Activated gamma-delta T cell treated with Interleukin-2 at 50 U/mL for 16 hours (primary cell): ENCODE data around the gene S1PR3.

ENCODE experiments used
- DNase-seq: peaks from one replicate; pipeline ENCODE4 v3.0.0-alpha.2; 2020

Gene S1PR3

GRCh38 chr9:89039104-89039465, 47.8 kb downstream of the S1PR3 start:
- DNase-seq: no peak

DNA sequence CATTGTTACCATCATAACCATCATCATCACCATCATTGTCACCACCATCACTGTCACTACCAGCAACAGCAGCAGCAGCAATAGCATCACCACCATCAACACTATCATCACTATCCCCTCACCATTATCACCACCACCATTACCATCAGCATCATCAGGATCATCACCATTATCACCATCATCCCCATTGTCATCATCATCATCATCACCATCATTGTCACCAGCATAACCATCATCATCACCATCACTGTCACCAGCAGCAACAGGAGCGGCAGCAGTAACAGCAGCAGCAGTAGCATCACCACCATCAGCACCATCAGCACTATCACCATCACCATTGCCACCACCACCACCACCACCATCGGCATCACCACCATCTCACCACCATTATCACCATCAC, 48.4 kb downstream of the S1PR3 start:
- no peak for DNase-seq

DNA sequence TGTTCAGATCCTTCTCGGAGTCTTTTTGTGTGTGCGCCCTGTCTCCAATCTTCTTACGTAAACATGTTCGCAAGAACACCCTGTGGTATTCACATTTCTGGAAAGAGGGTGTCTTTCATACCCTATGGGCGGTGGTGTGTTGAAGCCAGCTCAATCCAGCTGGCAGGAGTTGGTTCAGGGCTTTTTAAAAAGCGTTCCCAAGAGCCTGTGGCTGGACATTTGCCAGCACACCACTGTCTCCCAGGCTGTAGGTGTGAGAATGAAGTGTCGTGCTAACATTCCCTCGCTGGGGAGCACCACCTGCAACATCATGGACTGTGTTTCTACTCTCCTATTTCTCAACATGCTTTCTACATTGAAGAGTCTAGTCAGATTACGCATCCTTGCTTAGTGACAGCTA, 51.7 kb downstream of the S1PR3 start:
- DNase-seq: no peak

DNA sequence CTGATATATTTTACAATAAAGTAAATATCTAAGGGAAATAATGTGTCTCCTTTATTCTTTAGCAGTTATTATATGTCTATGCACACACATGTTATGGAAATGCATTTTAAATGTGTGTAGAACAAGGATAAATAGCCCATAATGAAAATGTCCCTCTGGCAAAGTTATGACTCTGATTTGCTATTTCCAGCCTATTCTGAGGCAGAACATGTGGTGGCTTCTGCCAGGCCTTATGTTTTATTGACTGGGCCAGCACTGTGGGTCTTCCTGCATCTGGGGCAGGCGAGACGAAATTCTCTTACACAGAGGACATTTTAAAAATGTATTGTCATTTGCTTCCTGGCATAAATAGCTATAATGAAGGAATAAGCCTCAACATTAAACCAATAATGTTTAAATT, 52.8 kb downstream of the S1PR3 start:
- DNase-seq: no peak

DNA sequence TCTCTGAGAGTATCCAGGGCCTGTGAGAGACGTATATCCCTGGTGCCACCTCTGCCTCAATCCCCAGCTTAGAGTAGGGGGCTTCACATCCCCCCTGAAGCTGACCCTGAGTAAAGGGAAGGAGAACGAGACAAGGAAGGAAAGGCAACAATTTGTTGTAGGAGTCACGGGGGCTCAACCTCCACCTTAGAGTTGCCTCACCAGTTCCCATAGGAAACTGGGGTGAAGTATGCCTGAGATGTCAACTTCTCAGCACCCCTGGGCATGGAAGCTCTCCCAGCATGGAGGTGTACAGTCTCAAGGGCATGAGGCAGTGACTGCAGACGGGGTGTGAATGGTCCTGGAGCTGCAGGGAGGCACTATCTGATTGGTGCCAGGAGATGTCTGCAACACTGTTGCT, 53.6 kb downstream of the S1PR3 start:
- no peak for DNase-seq

GRCh38 chr9:89046832-89047231, 55.6 kb downstream of the S1PR3 start:
- no peak for DNase-seq

GRCh38 chr9:89047667-89048066, 56.4 kb downstream of the S1PR3 start:
- no peak for DNase-seq

GRCh38 chr9:89048616-89049015, 57.3 kb downstream of the S1PR3 start:
- no peak for DNase-seq

DNA sequence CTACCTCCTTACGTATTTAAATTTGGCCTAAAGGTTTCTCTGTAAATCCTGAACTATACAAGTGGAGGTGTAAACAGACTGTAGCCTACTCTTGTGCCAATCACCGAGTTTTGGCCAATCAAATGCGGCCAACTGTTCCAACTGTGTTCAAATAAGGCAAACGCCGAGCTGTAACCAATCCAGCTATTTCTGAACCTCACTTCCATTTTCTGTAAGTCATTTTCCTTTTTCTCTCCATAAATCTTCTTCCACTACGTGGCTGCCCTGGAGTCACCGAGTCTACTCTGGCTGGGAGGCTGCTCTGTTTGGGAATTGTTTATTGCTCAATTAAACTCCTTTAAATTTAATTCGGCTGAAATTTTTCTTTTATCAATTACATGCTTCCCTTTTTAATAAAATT, 58.4 kb downstream of the S1PR3 start:
- no peak for DNase-seq

- DNase-seq: no peak
Observed at GRCh38 chr9:89051421-89052025, 60.3 kb downstream of the S1PR3 start.

- no peak for DNase-seq
Observed at GRCh38 chr9:89052470-89053097, 61.3 kb downstream of the S1PR3 start.

- no peak for DNase-seq
Observed at GRCh38 chr9:89053301-89053700, 62.0 kb downstream of the S1PR3 start.
